HG03280 (cell line): ENCODE measurements around the gene DMD.
A peak's percentile ranks its signal among the peaks of the same experiment; 100 is the strongest.

Source experiments
- ATAC-seq: cut with Tn5 transposase; IDR thresholded peaks from one replicate; pipeline ENCODE4 v1.9.1; 2021; ENCODE audit warnings: mild to moderate bottlenecking, moderate library complexity; ENCODE audit not compliant: unreplicated experiment

Gene DMD

DNA sequence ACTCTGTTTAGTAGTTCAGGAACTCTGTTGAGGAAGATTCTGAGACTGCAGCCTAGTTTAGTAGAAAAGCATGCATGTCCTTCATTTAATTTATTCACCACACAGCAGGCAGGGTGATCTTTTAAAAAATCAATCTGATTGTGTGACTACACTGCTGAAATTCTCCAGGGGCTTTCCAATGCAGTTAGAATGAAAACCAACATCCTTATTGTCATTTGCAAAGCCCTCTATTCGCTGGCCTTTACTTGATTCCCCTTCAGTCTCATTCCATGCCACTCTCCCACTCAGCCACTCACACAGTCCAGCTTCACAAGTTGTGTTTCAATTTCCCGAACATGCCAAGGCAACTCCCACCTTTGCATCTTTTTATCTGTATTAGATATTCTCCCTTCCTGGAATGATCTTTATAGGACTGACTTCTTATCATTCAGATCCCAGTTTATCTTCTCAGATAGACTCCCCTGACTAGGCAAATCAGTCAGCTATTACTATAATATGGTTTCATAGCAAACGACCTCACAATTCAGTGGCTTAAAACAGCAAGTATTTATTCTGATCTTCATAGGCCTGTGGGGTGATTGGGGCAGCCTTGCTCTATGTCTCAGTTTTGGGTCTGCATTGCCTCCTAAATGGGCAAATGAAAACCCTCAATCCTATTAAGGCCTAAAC, 2118.2 kb downstream of the DMD start:
- ATAC-seq, result no peak

DNA sequence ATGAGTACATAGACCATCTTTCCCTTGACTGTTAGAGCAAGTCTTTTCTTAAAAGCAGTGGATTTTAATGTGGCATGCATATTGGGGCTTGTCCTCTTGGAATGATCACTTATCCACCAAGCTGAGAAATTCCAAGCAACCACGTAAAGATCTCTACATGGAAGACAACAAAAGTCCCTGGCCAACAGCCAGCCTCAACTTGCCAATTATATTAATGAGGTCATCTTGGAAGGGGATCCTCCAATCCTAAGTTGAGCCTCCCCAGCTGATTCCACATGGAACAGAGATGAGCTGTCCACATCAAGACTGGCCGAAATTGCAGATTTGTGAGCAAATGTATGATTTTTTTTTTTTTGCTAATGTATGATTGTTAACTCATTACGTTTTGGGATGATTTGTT, 2118.9 kb downstream of the DMD start:
- ATAC-seq, result no peak

DNA sequence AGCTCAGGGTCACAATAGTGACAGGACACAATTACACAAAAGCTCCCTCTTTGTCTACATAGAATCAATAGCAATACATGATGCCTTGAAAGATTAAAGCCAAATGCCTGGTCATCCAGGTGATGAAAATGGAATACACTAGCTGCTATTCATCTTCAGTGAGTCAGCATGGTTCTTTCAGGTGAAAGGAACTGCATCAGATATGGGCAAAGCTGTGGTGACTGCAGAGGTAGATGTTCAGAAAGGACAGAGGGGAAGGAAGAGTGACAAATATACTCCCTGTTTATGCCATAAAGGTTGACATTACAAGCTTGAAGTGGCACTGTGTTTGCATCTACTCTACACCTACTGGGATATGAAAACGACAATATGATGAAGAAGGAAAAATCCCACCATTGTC, 2119.5 kb downstream of the DMD start:
- no peak for ATAC-seq

DNA sequence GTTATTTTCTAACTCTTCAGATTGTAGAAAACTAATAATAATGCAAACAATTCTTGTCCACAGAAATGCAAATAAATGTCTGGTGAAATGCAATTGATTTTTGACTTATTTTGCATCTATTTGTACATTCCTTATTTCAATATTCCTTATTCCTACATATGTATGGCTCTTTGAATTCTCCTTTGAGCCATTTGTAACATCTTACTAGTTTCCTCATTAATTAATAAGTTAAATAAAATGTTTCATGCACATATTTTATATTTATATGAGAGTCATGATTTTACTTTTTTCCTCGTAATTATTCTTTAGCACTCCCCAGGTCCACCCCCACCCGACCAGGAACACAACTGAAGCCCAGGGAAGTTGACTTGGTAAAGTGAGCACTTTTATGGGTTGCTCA, 2136.8 kb downstream of the DMD start:
- no peak for ATAC-seq

DNA sequence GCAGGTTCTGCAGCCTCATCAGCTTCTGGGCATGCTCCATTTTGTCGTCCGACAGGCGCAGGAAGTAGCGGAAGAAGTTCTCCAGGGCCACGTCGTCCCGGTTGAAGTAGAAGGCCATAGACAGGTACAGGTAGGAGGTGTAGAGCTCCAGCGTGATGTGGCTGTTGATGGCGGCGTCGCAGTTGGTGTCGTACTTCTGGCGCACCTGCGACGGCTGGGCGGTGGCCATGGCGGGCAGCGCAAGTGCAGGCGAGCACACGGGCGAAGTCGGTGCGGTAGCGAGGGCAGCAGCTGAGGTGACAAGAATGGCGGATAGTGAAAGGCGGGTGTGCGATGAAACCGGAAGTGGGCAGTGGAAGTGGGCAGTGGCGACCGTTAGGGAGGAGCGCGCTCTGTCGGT, 2139.6 kb downstream of the DMD start, which contains the start of gene FTHL17:
Gene FTHL17, minus strand, starts transcription at position 317 of the 400 bp plus-strand sequence. Its CDS starts 88 bp downstream, at position 229.
- no peak for ATAC-seq

DNA sequence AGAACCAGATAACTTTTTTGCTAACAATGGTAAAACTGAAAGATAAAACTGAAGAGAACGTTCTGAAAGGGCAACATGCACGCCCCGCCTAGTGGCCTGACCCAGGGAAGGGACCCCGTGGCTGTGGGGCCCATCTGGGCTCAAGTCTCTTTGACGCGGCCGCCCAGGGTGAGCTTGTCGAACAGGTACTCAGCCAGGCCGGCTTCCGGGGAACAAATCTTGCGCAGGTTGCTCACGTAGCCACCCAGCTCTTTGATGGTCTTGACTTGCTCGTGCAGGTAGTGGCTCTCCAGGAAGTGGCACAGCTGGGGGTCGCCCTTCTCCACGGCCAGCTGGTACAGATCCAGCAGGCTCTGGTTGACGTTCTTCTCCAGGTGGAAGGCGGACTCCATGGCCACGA, 2140.1 kb downstream of the DMD start:
- no peak for ATAC-seq

DNA sequence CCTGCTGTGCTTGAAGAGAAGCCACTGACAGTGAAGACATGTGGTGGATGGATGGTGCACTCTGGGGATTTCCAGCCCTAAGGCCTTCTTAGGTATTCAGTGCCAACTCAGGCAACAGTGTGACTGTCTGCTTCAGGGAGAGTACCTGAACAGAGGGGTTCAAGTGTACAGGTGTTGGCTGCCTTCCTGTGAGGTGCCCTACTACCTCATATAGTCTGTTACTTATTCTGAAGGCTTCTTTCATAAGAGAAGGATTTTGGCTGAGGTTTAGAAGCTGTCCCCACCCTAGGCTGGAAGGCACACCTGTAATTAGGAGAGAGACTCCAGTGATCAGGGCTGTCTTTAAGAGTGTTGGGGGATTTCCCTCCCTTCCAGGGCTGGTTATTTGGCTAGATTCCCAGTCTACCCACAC, 2141.3 kb downstream of the DMD start:
- ATAC-seq, result peak; percentile 61
